GM23338 (cell line): Measurements from ENCODE around the gene CDC6. TPM values are rescaled to one million over a fixed set of nuclear protein-coding genes. Genes with fewer than 3 reads are reported as not detected.

Experiments
- ATAC-seq: fragments of 200-7000 bp; cut with Tn5 transposase; 3 replicates; pipeline ENCODE4 v1.9.1; 2020
- DNase-seq: peaks from one replicate; pipeline ENCODE4 v3.0.0-alpha.2; 2015; ENCODE audit warnings: low spot score
- H2AFZ ChIP-seq: fragments of 200-600 bp; sonication (generic); 2 replicates; pipeline ENCODE4 v1.8.0; 2016; ENCODE audit warnings: antibody characterized with exemption, mild to moderate bottlenecking, moderate library complexity
- H3F3A ChIP-seq: fragments of 200-600 bp; sonication (generic); replicated peaks from 2 replicates; pipeline ENCODE4 v1.8.0; 2017; ENCODE audit warnings: antibody characterized with exemption, mixed run types, low read depth
- H3K27ac ChIP-seq: fragments of 200-600 bp; sonication (generic); 2 replicates; pipeline ENCODE4 v1.6.1; 2016; ENCODE audit warnings: low read depth
- H3K27me3 ChIP-seq: fragments of 200-600 bp; sonication (generic); 2 replicates; pipeline ENCODE4 v1.8.0; 2016; ENCODE audit warnings: mild to moderate bottlenecking, mixed run types, moderate library complexity; ENCODE audit not compliant: insufficient read depth
- H3K36me3 ChIP-seq: fragments of 200-600 bp; sonication (generic); 2 replicates; pipeline ENCODE4 v1.8.0; 2016; ENCODE audit warnings: mild to moderate bottlenecking; ENCODE audit not compliant: insufficient read depth
- H3K4me1 ChIP-seq: fragments of 200-600 bp; sonication (generic); 2 replicates; pipeline ENCODE4 v1.8.0; 2016; ENCODE audit warnings: mild to moderate bottlenecking, moderate library complexity; ENCODE audit not compliant: insufficient read depth
- H3K4me2 ChIP-seq: fragments of 200-600 bp; sonication (generic); 2 replicates; pipeline ENCODE4 v1.7.1; 2017; ENCODE audit warnings: mixed run types
- H3K4me3 ChIP-seq: fragments of 200-600 bp; sonication (generic); 2 replicates; pipeline ENCODE4 v1.6.1; 2016; ENCODE audit warnings: mixed run types
- H3K79me2 ChIP-seq: fragments of 200-600 bp; sonication (generic); replicated peaks from 2 replicates; pipeline ENCODE4 v1.8.0; 2017; ENCODE audit warnings: mild to moderate bottlenecking; ENCODE audit not compliant: insufficient read depth
- H3K9me2 ChIP-seq: fragments of 200-600 bp; sonication (generic); 2 replicates; pipeline ENCODE4 v1.8.0; 2017; ENCODE audit not compliant: insufficient read depth
- H4K20me1 ChIP-seq: fragments of 200-600 bp; sonication (generic); replicated peaks from 2 replicates; pipeline ENCODE4 v1.8.0; 2017; ENCODE audit warnings: mild to moderate bottlenecking; ENCODE audit not compliant: insufficient read depth
- H3K27ac Mint-ChIP-seq: 2 replicates; pipeline ENCODE4 v1.8.0; 2020; ENCODE audit warnings: inconsistent platforms, mild to moderate bottlenecking, moderate library complexity, mixed read lengths
- H3K27me3 Mint-ChIP-seq: 3 replicates; pipeline ENCODE4 v1.8.0; 2022; ENCODE audit warnings: low read depth, mild to moderate bottlenecking, moderate library complexity, mixed read lengths, inconsistent platforms; ENCODE audit not compliant: insufficient read depth, poor library complexity
- H3K36me3 Mint-ChIP-seq: 3 replicates; pipeline ENCODE4 v1.8.0; 2021; ENCODE audit warnings: low read depth, mild to moderate bottlenecking, inconsistent platforms, moderate library complexity, mixed read lengths
- H3K4me1 Mint-ChIP-seq: 3 replicates; pipeline ENCODE4 v1.8.0; 2020; ENCODE audit warnings: mild to moderate bottlenecking, inconsistent platforms, mixed read lengths
- H3K4me3 Mint-ChIP-seq: 3 replicates; pipeline ENCODE4 v1.8.0; 2021; ENCODE audit warnings: moderate library complexity, mild to moderate bottlenecking, inconsistent platforms, mixed read lengths
- H3K9me3 Mint-ChIP-seq: 3 replicates; pipeline ENCODE4 v1.8.0; 2020; ENCODE audit warnings: moderate library complexity, mild to moderate bottlenecking, inconsistent platforms, mixed read lengths
- CREB1 ChIP-seq: fragments of 250-450 bp; sonication (Bioruptor Pico); IDR thresholded peaks from 2 replicates; pipeline ENCODE4 v1.5.0; 2020; ENCODE audit warnings: low read depth, mild to moderate bottlenecking, moderate library complexity
- EZH2 ChIP-seq: fragments of 200-600 bp; sonication (generic); IDR thresholded peaks from one replicate; pipeline ENCODE4 v1.8.0; 2017; ENCODE audit warnings: antibody characterized with exemption, mild to moderate bottlenecking, low read depth; ENCODE audit not compliant: unreplicated experiment
- EZH2phosphoT487 ChIP-seq: fragments of 200-600 bp; sonication (generic); IDR thresholded peaks from one replicate; pipeline ENCODE4 v1.8.1; 2018; ENCODE audit warnings: antibody characterized with exemption; ENCODE audit not compliant: unreplicated experiment
- JUNB ChIP-seq: IDR thresholded peaks from one replicate; pipeline ENCODE4 v1.6.1; 2016; ENCODE audit warnings: antibody characterized with exemption; ENCODE audit not compliant: unreplicated experiment
- NANOG ChIP-seq: IDR thresholded peaks from 2 replicates; pipeline ENCODE4 v1.6.1; 2016; ENCODE audit warnings: antibody characterized with exemption, borderline replicate concordance
- POLR2AphosphoS5 ChIP-seq: IDR thresholded peaks from 2 replicates; pipeline ENCODE4 v1.6.1; 2016; ENCODE audit warnings: antibody characterized with exemption, low read depth
- REST ChIP-seq: IDR thresholded peaks from one replicate; pipeline ENCODE4 v1.6.1; 2018; ENCODE audit warnings: antibody characterized with exemption; ENCODE audit not compliant: unreplicated experiment
- STAT1 ChIP-seq: IDR thresholded peaks from one replicate; pipeline ENCODE4 v1.6.1; 2016; ENCODE audit warnings: antibody characterized with exemption; ENCODE audit not compliant: unreplicated experiment
- ZNF114 ChIP-seq: fragments of 250-450 bp; sonication (Bioruptor Pico); IDR thresholded peaks from 2 replicates; pipeline ENCODE4 v1.5.0; 2020; ENCODE audit warnings: mild to moderate bottlenecking, moderate library complexity
- ZNF331 ChIP-seq: fragments of 250-450 bp; sonication (Bioruptor Pico); IDR thresholded peaks from 2 replicates; pipeline ENCODE4 v1.5.0; 2020; ENCODE audit warnings: low read depth, mild to moderate bottlenecking, moderate library complexity
- polyA plus RNA-seq: library from polyadenylated mRNA; unstranded; fragments of >200 nt; fragmentation: Nextera tagmentation; extraction: Ambion mirVana; gene quantifications from 2 replicates; pipeline ENCODE4 v1.2.1, GENCODE V29; 2016
- total RNA-seq: library from RNA; depleted of rRNA; stranded (reverse); fragments of >200 nt; shearing (Covaris generic); gene quantifications from 2 replicates; pipeline ENCODE4 v1.2.3, GENCODE V29; 2014
- TF ChIP-seq, protein P1 (sequence below): IDR thresholded peaks from 2 replicates; pipeline ENCODE4 v1.6.1; 2016; ENCODE audit warnings: antibody characterized with exemption
- TF ChIP-seq, protein P2 (sequence below): fragments of 250-450 bp; sonication (Bioruptor Pico); IDR thresholded peaks from 2 replicates; pipeline ENCODE4 v1.5.0; 2020; ENCODE audit warnings: mild to moderate bottlenecking, moderate library complexity
- TF ChIP-seq, protein P3 (sequence below), 2 experiments: fragments of 200-600 bp in 1 of 2; sonication (generic) in 1 of 2; conservative IDR thresholded peaks; 2 replicates each; pipeline versions ENCODE4 v1.5.1 to v1.6.1; 2016 to 2017; ENCODE audit warnings: antibody characterized with exemption in 2 of 2, low read depth in 2 of 2, mild to moderate bottlenecking in 2 of 2, moderate library complexity in 1 of 2

CDC6 gene
- total and polyA plus RNA-seq, 2 experiments from 2014 or later, result 46.2 to 79.9 TPM

GRCh38 chr17:40347319-40348135, 59.8 kb downstream of the CDC6 start:
- Histone ChIP-seq H3K27me3 (peaks cover 49% of the 10 kb centered on the region), H3K79me2 (peaks cover 9% of the 10 kb centered on the region; the same call in 1 of the 2 replicates), H3K4me1 (peaks cover 74% of the 10 kb centered on the region), H3K36me3 (no peaks in the 10 kb centered on the region), H3K27ac (no peak overlapping the region), H3K4me2 (peak overlapping the region; percentile 99), H3K4me3 (peak overlapping the region; percentile 92), H2AFZ (no peak overlapping the region), H4K20me1 (peaks cover 15% of the 10 kb centered on the region), H3F3A (peaks cover 27% of the 10 kb centered on the region), H3K9me2 (no peaks in the 10 kb centered on the region)
- Mint-ChIP-seq H3K4me3 (peak overlapping the region; percentile 76), H3K27me3 (peaks cover 63% of the 10 kb centered on the region), H3K9me3 (no peaks in the 10 kb centered on the region), H3K27ac (no peak overlapping the region), H3K36me3 (peaks cover 26% of the 10 kb centered on the region), H3K4me1 (peaks cover 90% of the 10 kb centered on the region)
- ATAC-seq, result no peak
- TF ChIP-seq, protein P1, sequence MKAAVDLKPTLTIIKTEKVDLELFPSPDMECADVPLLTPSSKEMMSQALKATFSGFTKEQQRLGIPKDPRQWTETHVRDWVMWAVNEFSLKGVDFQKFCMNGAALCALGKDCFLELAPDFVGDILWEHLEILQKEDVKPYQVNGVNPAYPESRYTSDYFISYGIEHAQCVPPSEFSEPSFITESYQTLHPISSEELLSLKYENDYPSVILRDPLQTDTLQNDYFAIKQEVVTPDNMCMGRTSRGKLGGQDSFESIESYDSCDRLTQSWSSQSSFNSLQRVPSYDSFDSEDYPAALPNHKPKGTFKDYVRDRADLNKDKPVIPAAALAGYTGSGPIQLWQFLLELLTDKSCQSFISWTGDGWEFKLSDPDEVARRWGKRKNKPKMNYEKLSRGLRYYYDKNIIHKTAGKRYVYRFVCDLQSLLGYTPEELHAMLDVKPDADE, result no peak; the same call in 1 of the 2 replicates
- TF ChIP-seq EZH2phosphoT487 (no peak), JUNB (no peak), EZH2 (no peak), ZNF114 (CRISPR knock-in tag) (no peak), CREB1 (no peak), POLR2AphosphoS5 (no peak), REST (no peak), STAT1 (no peak), ZNF331 (CRISPR knock-in tag) (no peak), NANOG (no peak)
- TF ChIP-seq, protein P2, sequence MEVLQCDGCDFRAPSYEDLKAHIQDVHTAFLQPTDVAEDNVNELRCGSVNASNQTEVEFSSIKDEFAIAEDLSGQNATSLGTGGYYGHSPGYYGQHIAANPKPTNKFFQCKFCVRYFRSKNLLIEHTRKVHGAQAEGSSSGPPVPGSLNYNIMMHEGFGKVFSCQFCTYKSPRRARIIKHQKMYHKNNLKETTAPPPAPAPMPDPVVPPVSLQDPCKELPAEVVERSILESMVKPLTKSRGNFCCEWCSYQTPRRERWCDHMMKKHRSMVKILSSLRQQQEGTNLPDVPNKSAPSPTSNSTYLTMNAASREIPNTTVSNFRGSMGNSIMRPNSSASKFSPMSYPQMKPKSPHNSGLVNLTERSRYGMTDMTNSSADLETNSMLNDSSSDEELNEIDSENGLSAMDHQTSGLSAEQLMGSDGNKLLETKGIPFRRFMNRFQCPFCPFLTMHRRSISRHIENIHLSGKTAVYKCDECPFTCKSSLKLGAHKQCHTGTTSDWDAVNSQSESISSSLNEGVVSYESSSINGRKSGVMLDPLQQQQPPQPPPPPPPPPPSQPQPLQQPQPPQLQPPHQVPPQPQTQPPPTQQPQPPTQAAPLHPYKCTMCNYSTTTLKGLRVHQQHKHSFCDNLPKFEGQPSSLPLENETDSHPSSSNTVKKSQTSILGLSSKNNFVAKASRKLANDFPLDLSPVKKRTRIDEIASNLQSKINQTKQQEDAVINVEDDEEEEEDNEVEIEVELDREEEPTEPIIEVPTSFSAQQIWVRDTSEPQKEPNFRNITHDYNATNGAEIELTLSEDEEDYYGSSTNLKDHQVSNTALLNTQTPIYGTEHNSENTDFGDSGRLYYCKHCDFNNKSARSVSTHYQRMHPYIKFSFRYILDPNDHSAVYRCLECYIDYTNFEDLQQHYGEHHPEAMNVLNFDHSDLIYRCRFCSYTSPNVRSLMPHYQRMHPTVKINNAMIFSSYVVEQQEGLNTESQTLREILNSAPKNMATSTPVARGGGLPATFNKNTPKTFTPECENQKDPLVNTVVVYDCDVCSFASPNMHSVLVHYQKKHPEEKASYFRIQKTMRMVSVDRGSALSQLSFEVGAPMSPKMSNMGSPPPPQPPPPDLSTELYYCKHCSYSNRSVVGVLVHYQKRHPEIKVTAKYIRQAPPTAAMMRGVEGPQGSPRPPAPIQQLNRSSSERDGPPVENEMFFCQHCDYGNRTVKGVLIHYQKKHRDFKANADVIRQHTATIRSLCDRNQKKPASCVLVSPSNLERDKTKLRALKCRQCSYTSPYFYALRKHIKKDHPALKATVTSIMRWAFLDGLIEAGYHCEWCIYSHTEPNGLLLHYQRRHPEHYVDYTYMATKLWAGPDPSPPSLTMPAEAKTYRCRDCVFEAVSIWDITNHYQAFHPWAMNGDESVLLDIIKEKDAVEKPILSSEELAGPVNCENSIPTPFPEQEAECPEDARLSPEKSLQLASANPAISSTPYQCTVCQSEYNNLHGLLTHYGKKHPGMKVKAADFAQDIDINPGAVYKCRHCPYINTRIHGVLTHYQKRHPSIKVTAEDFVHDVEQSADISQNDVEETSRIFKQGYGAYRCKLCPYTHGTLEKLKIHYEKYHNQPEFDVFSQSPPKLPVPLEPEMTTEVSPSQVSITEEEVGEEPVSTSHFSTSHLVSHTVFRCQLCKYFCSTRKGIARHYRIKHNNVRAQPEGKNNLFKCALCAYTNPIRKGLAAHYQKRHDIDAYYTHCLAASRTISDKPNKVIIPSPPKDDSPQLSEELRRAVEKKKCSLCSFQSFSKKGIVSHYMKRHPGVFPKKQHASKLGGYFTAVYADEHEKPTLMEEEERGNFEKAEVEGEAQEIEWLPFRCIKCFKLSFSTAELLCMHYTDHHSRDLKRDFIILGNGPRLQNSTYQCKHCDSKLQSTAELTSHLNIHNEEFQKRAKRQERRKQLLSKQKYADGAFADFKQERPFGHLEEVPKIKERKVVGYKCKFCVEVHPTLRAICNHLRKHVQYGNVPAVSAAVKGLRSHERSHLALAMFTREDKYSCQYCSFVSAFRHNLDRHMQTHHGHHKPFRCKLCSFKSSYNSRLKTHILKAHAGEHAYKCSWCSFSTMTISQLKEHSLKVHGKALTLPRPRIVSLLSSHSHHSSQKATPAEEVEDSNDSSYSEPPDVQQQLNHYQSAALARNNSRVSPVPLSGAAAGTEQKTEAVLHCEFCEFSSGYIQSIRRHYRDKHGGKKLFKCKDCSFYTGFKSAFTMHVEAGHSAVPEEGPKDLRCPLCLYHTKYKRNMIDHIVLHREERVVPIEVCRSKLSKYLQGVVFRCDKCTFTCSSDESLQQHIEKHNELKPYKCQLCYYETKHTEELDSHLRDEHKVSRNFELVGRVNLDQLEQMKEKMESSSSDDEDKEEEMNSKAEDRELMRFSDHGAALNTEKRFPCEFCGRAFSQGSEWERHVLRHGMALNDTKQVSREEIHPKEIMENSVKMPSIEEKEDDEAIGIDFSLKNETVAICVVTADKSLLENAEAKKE, result no peak
- TF ChIP-seq, protein P3, sequence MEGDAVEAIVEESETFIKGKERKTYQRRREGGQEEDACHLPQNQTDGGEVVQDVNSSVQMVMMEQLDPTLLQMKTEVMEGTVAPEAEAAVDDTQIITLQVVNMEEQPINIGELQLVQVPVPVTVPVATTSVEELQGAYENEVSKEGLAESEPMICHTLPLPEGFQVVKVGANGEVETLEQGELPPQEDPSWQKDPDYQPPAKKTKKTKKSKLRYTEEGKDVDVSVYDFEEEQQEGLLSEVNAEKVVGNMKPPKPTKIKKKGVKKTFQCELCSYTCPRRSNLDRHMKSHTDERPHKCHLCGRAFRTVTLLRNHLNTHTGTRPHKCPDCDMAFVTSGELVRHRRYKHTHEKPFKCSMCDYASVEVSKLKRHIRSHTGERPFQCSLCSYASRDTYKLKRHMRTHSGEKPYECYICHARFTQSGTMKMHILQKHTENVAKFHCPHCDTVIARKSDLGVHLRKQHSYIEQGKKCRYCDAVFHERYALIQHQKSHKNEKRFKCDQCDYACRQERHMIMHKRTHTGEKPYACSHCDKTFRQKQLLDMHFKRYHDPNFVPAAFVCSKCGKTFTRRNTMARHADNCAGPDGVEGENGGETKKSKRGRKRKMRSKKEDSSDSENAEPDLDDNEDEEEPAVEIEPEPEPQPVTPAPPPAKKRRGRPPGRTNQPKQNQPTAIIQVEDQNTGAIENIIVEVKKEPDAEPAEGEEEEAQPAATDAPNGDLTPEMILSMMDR (conservative IDR thresholded peaks at IDR 0.05; ENCODE audit: low read depth in 2 of 2), result no peak
- DNase-seq, result peak; percentile 72
